Measurements from ENCODE around the gene NSD2.

DNA sequence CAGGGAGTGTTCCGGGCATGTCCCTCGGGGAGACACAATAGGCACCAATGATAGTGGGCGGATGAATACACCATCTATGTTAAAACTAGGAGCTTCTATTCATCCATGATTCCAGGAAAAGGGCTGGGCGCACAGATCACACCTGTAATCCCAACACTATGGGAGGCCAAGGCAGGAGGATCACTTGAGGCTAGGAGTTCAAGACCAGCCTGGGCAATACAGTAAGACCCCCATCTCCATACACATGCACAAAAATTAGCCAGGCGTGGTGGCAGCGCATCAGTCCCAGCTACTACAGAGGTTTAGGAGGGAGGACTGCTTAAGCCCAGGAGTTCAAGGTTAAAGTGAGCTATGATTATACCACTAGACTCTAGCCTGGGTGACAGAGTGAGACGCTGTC lies 135.2 kb downstream of the NSD2 start:
- TF ChIP-seq, protein P1, sequence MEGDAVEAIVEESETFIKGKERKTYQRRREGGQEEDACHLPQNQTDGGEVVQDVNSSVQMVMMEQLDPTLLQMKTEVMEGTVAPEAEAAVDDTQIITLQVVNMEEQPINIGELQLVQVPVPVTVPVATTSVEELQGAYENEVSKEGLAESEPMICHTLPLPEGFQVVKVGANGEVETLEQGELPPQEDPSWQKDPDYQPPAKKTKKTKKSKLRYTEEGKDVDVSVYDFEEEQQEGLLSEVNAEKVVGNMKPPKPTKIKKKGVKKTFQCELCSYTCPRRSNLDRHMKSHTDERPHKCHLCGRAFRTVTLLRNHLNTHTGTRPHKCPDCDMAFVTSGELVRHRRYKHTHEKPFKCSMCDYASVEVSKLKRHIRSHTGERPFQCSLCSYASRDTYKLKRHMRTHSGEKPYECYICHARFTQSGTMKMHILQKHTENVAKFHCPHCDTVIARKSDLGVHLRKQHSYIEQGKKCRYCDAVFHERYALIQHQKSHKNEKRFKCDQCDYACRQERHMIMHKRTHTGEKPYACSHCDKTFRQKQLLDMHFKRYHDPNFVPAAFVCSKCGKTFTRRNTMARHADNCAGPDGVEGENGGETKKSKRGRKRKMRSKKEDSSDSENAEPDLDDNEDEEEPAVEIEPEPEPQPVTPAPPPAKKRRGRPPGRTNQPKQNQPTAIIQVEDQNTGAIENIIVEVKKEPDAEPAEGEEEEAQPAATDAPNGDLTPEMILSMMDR (IDR thresholded peaks at IDR 0.05) = no peak
- no peak for TF ChIP-seq POLR2AphosphoS5 (IDR thresholded peaks at IDR 0.05)
- TF ChIP-seq POLR2A (IDR thresholded peaks at IDR 0.05) = no peak

Measured in suprapubic skin (tissue), 4 donors.